Keratinocyte (primary cell): ENCODE measurements around the gene REXO1. TPM values are rescaled to one million over a fixed set of nuclear protein-coding genes. Genes with fewer than 3 reads are reported as not detected.

Experiments used
- DNase-seq: peaks from one replicate; pipeline ENCODE4 v3.0.0-alpha.2; 2011; ENCODE audit warnings: low read depth, missing footprints, low spot score
- FAIRE-seq: peaks from 2 replicates; lab custom pipeline; 2011; peaks lifted over from hg19 to GRCh38; lab: Jason Lieb, UNC
- H2AFZ ChIP-seq: 2 replicates; pipeline ENCODE4 v1.6.0; 2012; ENCODE audit warnings: low read length, control low read depth, inconsistent platforms; ENCODE audit not compliant: control insufficient read depth
- H3K27ac ChIP-seq: 2 replicates; pipeline ENCODE4 v1.5.1; 2011; ENCODE audit warnings: low read length; ENCODE audit not compliant: control insufficient read depth, insufficient read depth
- H3K27me3 ChIP-seq: 3 replicates; pipeline ENCODE4 v1.6.0; 2011; ENCODE audit warnings: low read length; ENCODE audit not compliant: control insufficient read depth, insufficient read depth; ENCODE audit errors: extremely low read depth
- H3K36me3 ChIP-seq, 2 experiments: 2 replicates in 1 of 2; 3 replicates in 1 of 2; pipeline ENCODE4 v1.5.1; 2011; ENCODE audit warnings: low read length in 2 of 2, mild to moderate bottlenecking in 1 of 2; ENCODE audit not compliant: control insufficient read depth in 2 of 2, insufficient read depth in 2 of 2; ENCODE audit errors: extremely low read depth in 1 of 2
- H3K4me1 ChIP-seq: 3 replicates; pipeline ENCODE4 v1.5.1; 2011; ENCODE audit warnings: low read length; ENCODE audit not compliant: control insufficient read depth, insufficient read depth; ENCODE audit errors: extremely low read depth
- H3K4me2 ChIP-seq: 3 replicates; pipeline ENCODE4 v1.6.0; 2011; ENCODE audit warnings: low read depth, low read length; ENCODE audit not compliant: control insufficient read depth, insufficient read depth; ENCODE audit errors: extremely low read depth
- H3K4me3 ChIP-seq, 3 experiments: fragments of 200-600 bp in 1 of 3; sonication (generic) in 1 of 3; 2 replicates in 2 of 3; 3 replicates in 1 of 3; pipeline ENCODE4 v1.5.1; 2011 to 2016; ENCODE audit warnings: low read length in 3 of 3, mild to moderate bottlenecking in 3 of 3, control low read depth in 2 of 3, inconsistent platforms in 1 of 3, low read depth in 1 of 3, mixed read lengths in 1 of 3, mixed run types in 1 of 3, moderate library complexity in 1 of 3; ENCODE audit not compliant: control insufficient read depth in 2 of 3, insufficient read depth in 2 of 3; ENCODE audit errors: extremely low read depth in 1 of 3
- H3K79me2 ChIP-seq: 2 replicates; pipeline ENCODE4 v1.6.0; 2012; ENCODE audit warnings: low read length; ENCODE audit not compliant: control insufficient read depth, insufficient read depth
- H3K9ac ChIP-seq: 3 replicates; pipeline ENCODE4 v1.6.0; 2011; ENCODE audit warnings: low read length; ENCODE audit not compliant: control insufficient read depth, insufficient read depth; ENCODE audit errors: extremely low read depth
- H3K9me1 ChIP-seq: 3 replicates; pipeline ENCODE4 v1.6.0; 2011; ENCODE audit warnings: low read length; ENCODE audit not compliant: control insufficient read depth, insufficient read depth; ENCODE audit errors: extremely low read depth
- H3K9me3 ChIP-seq: 2 replicates; pipeline ENCODE4 v1.5.1; 2012; ENCODE audit warnings: low read depth, low read length; ENCODE audit not compliant: control insufficient read depth
- H4K20me1 ChIP-seq: 3 replicates; pipeline ENCODE4 v1.6.0; 2011; ENCODE audit warnings: low read length; ENCODE audit not compliant: control insufficient read depth, insufficient read depth; ENCODE audit errors: extremely low read depth
- CTCF ChIP-seq, 3 experiments: IDR thresholded peaks in 1 of 3; conservative IDR thresholded peaks in 1 of 3; optimal IDR thresholded peaks in 1 of 3; 2 replicates in 2 of 3; 3 replicates in 1 of 3; pipeline versions ENCODE3 to v1.5.1; 2011; ENCODE audit warnings: low read length in 3 of 3, mild to moderate bottlenecking in 3 of 3, moderate library complexity in 2 of 3, control low read depth in 1 of 3, inconsistent platforms in 1 of 3; ENCODE audit not compliant: insufficient read depth in 2 of 3; ENCODE audit errors: extremely low read depth in 1 of 3
- EZH2 ChIP-seq: IDR thresholded peaks from one replicate; pipeline ENCODE4 v1.6.1; 2012; ENCODE audit warnings: inconsistent platforms, mild to moderate bottlenecking, low read length, moderate library complexity
- dilution Hi-C: fragments of 300-500 bp; cut with MboI; formaldehyde crosslinking; loops from one replicate; pipeline ENCODE4 v1.7.0; 2020; ENCODE audit warnings: low sequenced_read_pairs; ENCODE audit not compliant: extremely low pct_ligation_motif_present
- polyA plus RNA-seq, 5 experiments: library from polyadenylated mRNA; depleted of rRNA in 3 of 5; stranded (reverse) in 3 of 5; stranded (forward) in 1 of 5; unstranded in 1 of 5; fragments of >200 nt; gene quantifications; 1 replicate in 1 of 5; 2 replicates in 3 of 5; 3 replicates in 1 of 5; pipeline versions ENCODE4 v1.2.1 to v1.2.3, GENCODE V29; 2011 to 2012; ENCODE audit warnings: missing spikeins in 2 of 5, low read depth in 1 of 5, low replicate concordance in 1 of 5

REXO1 gene
- polyA plus RNA-seq, 1 donor (not counting 4 experiments of a cell fraction or from before 2014, with no cell fraction given): 6.1 TPM

DNA sequence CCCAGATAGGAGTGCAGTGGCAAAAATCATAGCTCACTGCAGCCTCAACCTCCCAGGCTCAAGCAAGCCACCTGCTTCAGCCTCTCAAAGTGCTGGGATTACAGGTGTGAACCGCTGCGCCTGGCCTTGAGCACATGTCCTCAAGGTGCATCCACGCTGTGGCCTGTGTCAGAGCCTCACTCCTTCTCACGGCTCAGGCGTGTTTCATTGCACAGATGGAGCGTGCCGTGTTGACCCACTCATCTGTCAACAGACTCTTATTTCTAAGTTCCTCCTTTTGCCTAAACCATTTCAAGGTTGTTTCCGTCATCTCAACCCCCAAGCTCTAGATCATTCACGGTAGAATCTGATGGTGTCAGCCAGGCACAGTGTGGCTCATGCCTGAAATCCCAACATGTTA is 64.4 kb downstream of the REXO1 start:
- no peak for FAIRE-seq
- dilution Hi-C loops: no loop called here
- no peak for DNase-seq

DNA sequence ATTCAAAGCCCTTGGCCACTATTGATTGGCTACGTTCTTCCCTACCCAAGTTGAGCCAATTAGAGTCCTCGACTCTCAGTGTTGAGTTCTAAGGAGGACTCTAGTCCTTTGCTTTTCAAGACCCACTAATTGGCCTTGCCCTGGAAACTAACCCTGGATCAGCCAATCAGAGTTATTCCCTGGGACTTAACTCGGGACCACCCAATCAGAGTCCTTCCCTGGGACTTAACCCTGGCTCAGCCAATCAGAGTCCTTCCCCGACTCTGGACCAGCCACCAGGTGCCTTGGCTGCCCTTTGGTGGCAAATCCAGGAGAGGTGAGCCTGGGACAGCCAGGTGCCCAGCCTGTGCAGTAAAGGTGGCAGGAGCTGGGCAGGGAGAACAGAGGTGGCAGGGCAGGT is 64.9 kb downstream of the REXO1 start:
- dilution Hi-C loops: no loop called here
- DNase-seq (no peak), FAIRE-seq (no peak)
- H3K9me3 ChIP-seq: no peaks in the 10 kb centered on the region
- H3K36me3 ChIP-seq: no peaks in the 10 kb centered on the region
- H3K4me1 ChIP-seq: no peaks in the 10 kb centered on the region
- no peak for TF ChIP-seq EZH2
- no peak for TF ChIP-seq CTCF (optimal IDR thresholded peaks at IDR 0.05 in 1 of 3, IDR thresholded peaks at IDR 0.05 in 1 of 3, conservative IDR thresholded peaks at IDR 0.05 in 1 of 3; ENCODE audit: extremely low read depth in 1 of 3, insufficient read depth in 2 of 3, low read length in 3 of 3)
- H3K27me3 ChIP-seq: peaks cover 27% of the 10 kb centered on the region
- no peak overlapping the region for H3K4me3 ChIP-seq
- no peak overlapping the region for H2AFZ ChIP-seq
- no peaks in the 10 kb centered on the region for H3K9me1 ChIP-seq
- no peak overlapping the region for H3K27ac ChIP-seq
- no peaks in the 10 kb centered on the region for H3K79me2 ChIP-seq
- H4K20me1 ChIP-seq: no peaks in the 10 kb centered on the region
- H3K9ac ChIP-seq: no peak overlapping the region
- H3K4me2 ChIP-seq: no peak overlapping the region

More for the DNA sequence above, 64.4 kb downstream of the REXO1 start:
- Histone ChIP-seq H3K9me1 (no peaks in the 10 kb centered on the region), H3K9me3 (no peaks in the 10 kb centered on the region), H3K27me3 (peaks cover 23% of the 10 kb centered on the region), H3K27ac (no peak overlapping the region), H3K36me3 (no peaks in the 10 kb centered on the region), H2AFZ (no peak overlapping the region), H3K9ac (no peak overlapping the region), H3K79me2 (no peaks in the 10 kb centered on the region), H4K20me1 (no peaks in the 10 kb centered on the region), H3K4me1 (no peaks in the 10 kb centered on the region), H3K4me3 (no peak overlapping the region), H3K4me2 (no peak overlapping the region)
- TF ChIP-seq EZH2 (no peak), CTCF (optimal IDR thresholded peaks at IDR 0.05 in 1 of 3, IDR thresholded peaks at IDR 0.05 in 1 of 3, conservative IDR thresholded peaks at IDR 0.05 in 1 of 3; ENCODE audit: extremely low read depth in 1 of 3, insufficient read depth in 2 of 3, low read length in 3 of 3) (no peak)
